H1 (cell line): Measurements from ENCODE around the gene TMEM191B. TPM values are rescaled to one million over a fixed set of nuclear protein-coding genes. Genes with fewer than 3 reads are reported as not detected.
"Not testable (repeated sequence)": the region's sequence is repeated elsewhere in the genome, so short reads cannot be mapped to it uniquely, and the experiment has no call there.

Experiments
- CTCF ChIA-PET: fragments of 300-600 bp; sonication (Branson Sonifier 250); formaldehyde crosslinking; loops from one replicate; lab custom pipeline; 2021; ENCODE audit not compliant: partially characterized antibody; lab: Charles Lee
- POLR2A ChIA-PET: fragments of 300-600 bp; sonication (Branson Sonifier 250); formaldehyde crosslinking; loops from one replicate; lab custom pipeline; 2021; ENCODE audit warnings: inconsistent platforms; ENCODE audit not compliant: partially characterized antibody; lab: Charles Lee
- DNase-seq, 2 experiments: peaks; one replicate each; pipeline versions ENCODE4 v3.0.0 to v3.0.0-alpha.2; 2010 to 2022; ENCODE audit warnings: low spot score in 2 of 2, low read depth in 1 of 2, mixed read lengths in 1 of 2
- FAIRE-seq: peaks from 2 replicates; lab custom pipeline; 2011; peaks lifted over from hg19 to GRCh38; lab: Jason Lieb, UNC
- H2AFZ ChIP-seq: 2 replicates; pipeline ENCODE4 v1.8.1; 2012; ENCODE audit warnings: low read length, inconsistent platforms
- H2AK5ac ChIP-seq: 2 replicates; pipeline ENCODE4 v1.6.1; 2013; ENCODE audit warnings: low read depth, low read length
- H2BK120ac ChIP-seq: replicated peaks from 2 replicates; pipeline ENCODE3; 2013; ENCODE audit warnings: low read depth, low read length, inconsistent platforms
- H2BK12ac ChIP-seq: 2 replicates; pipeline ENCODE4 v1.6.1; 2013; ENCODE audit warnings: low read depth, low read length
- H2BK15ac ChIP-seq: 2 replicates; pipeline ENCODE4 v1.6.1; 2013; ENCODE audit warnings: low read length
- H2BK20ac ChIP-seq: 2 replicates; pipeline ENCODE4 v1.6.1; 2013; ENCODE audit warnings: low read length
- H2BK5ac ChIP-seq: 2 replicates; pipeline ENCODE4 v1.6.1; 2013; ENCODE audit warnings: low read depth, low read length
- H3K14ac ChIP-seq: 2 replicates; pipeline ENCODE4 v1.6.1; 2013; ENCODE audit warnings: inconsistent platforms; ENCODE audit not compliant: insufficient read length
- H3K18ac ChIP-seq: 2 replicates; pipeline ENCODE4 v1.6.1; 2013; ENCODE audit warnings: low read length; ENCODE audit errors: extremely low read depth
- H3K23ac ChIP-seq: 2 replicates; pipeline ENCODE4 v1.6.1; 2013; ENCODE audit warnings: inconsistent platforms; ENCODE audit not compliant: insufficient read length
- H3K23me2 ChIP-seq: 2 replicates; pipeline ENCODE4 v1.6.1; 2013; ENCODE audit warnings: low read depth, low read length
- H3K27ac ChIP-seq: 2 replicates; pipeline ENCODE4 v1.6.1; 2011; ENCODE audit warnings: low read depth, low read length, inconsistent platforms
- H3K27me3 ChIP-seq, 4 experiments: replicated peaks in 1 of 4; 1 replicate in 1 of 4; 2 replicates in 3 of 4; pipeline versions ENCODE4 v1.6.1 to v1.8.1; 2011 to 2013; ENCODE audit warnings: low read length in 3 of 4, mild to moderate bottlenecking in 3 of 4, inconsistent platforms in 2 of 4, mixed read lengths in 2 of 4, moderate library complexity in 1 of 4; ENCODE audit not compliant: control insufficient read depth in 3 of 4, insufficient read depth in 3 of 4; ENCODE audit errors: extremely low read depth in 1 of 4
- H3K36me3 ChIP-seq, 4 experiments: 2 replicates each; pipeline versions ENCODE4 v1.6.1 to v1.8.1; 2011 to 2013; ENCODE audit warnings: mild to moderate bottlenecking in 4 of 4, low read length in 3 of 4, moderate library complexity in 2 of 4, control low read depth in 1 of 4, inconsistent platforms in 1 of 4; ENCODE audit not compliant: insufficient read depth in 4 of 4, control insufficient read depth in 2 of 4
- H3K4ac ChIP-seq: replicated peaks from 2 replicates; pipeline ENCODE3; 2013; ENCODE audit warnings: low read length, low read depth, mixed read lengths, inconsistent platforms; ENCODE audit not compliant: insufficient read length
- H3K4me1 ChIP-seq, 4 experiments: replicated peaks in 1 of 4; 1 replicate in 1 of 4; 2 replicates in 3 of 4; pipeline versions ENCODE4 v1.6.1 to v1.8.1; 2011 to 2013; ENCODE audit warnings: low read length in 3 of 4, inconsistent platforms in 2 of 4, mixed read lengths in 1 of 4; ENCODE audit not compliant: insufficient read depth in 4 of 4, control insufficient read depth in 3 of 4
- H3K4me2 ChIP-seq, 2 experiments: 2 replicates each; pipeline versions ENCODE4 v1.6.1 to v1.8.1; 2011 to 2013; ENCODE audit warnings: low read depth in 2 of 2, low read length in 2 of 2, control low read depth in 1 of 2, inconsistent platforms in 1 of 2, mild to moderate bottlenecking in 1 of 2; ENCODE audit not compliant: insufficient read depth in 1 of 2
- H3K4me3 ChIP-seq, 4 experiments: fragments of 200-600, 300-600 bp in 1 of 4; sonication (generic), shearing (Covaris generic), sonication (Bioruptor Twin) in 1 of 4; 2 replicates each; pipeline versions ENCODE4 v1.5.1 to v1.8.1; 2011 to 2016; ENCODE audit warnings: low read length in 4 of 4, low read depth in 3 of 4, control low read depth in 2 of 4, inconsistent platforms in 2 of 4, mild to moderate bottlenecking in 2 of 4, mixed read lengths in 1 of 4, moderate library complexity in 1 of 4; ENCODE audit not compliant: insufficient read depth in 2 of 4; ENCODE audit errors: extremely low read depth in 1 of 4
- H3K56ac ChIP-seq: replicated peaks from 2 replicates; pipeline ENCODE3; 2013; ENCODE audit warnings: low read depth, mild to moderate bottlenecking, mixed read lengths, low read length, inconsistent platforms; ENCODE audit not compliant: insufficient read length
- H3K79me1 ChIP-seq: 2 replicates; pipeline ENCODE4 v1.6.1; 2013; ENCODE audit warnings: low read depth, low read length, control low read depth
- H3K79me2 ChIP-seq, 2 experiments: 2 replicates each; pipeline versions ENCODE4 v1.6.1 to v1.8.1; 2012 to 2013; ENCODE audit warnings: low read length in 2 of 2, mild to moderate bottlenecking in 2 of 2, inconsistent platforms in 1 of 2; ENCODE audit not compliant: insufficient read depth in 2 of 2, control insufficient read depth in 1 of 2
- H3K9ac ChIP-seq, 4 experiments: replicated peaks in 1 of 4; 1 replicate in 1 of 4; 2 replicates in 3 of 4; pipeline versions ENCODE4 v1.6.1 to v1.8.1; 2011 to 2013; ENCODE audit warnings: low read depth in 3 of 4, low read length in 3 of 4, control low read depth in 2 of 4, mild to moderate bottlenecking in 2 of 4, moderate library complexity in 2 of 4, inconsistent platforms in 1 of 4; ENCODE audit errors: extremely low read depth in 1 of 4
- H3K9me3 ChIP-seq, 2 experiments: 2 replicates each; pipeline versions ENCODE4 v1.6.1 to v1.8.1; 2012 to 2013; ENCODE audit warnings: mild to moderate bottlenecking in 2 of 2, moderate library complexity in 2 of 2, control low read depth in 1 of 2, inconsistent platforms in 1 of 2, low read depth in 1 of 2, low read length in 1 of 2, mixed read lengths in 1 of 2; ENCODE audit not compliant: insufficient read depth in 2 of 2
- H4K20me1 ChIP-seq, 2 experiments: replicated peaks in 1 of 2; 2 replicates each; pipeline versions ENCODE3 to v1.8.1; 2011 to 2013; ENCODE audit warnings: inconsistent platforms in 2 of 2, low read length in 2 of 2, mild to moderate bottlenecking in 1 of 2; ENCODE audit not compliant: insufficient read depth in 2 of 2, control insufficient read depth in 1 of 2
- H4K5ac ChIP-seq: 2 replicates; pipeline ENCODE4 v1.6.1; 2013; ENCODE audit warnings: low read length, low read depth, mixed read lengths, inconsistent platforms; ENCODE audit not compliant: insufficient read length
- H4K8ac ChIP-seq: 2 replicates; pipeline ENCODE4 v1.8.0; 2013; ENCODE audit warnings: mild to moderate bottlenecking, moderate library complexity, low read length, inconsistent platforms; ENCODE audit not compliant: insufficient read depth; ENCODE audit errors: extremely low read depth
- H4K91ac ChIP-seq: replicated peaks from 2 replicates; pipeline ENCODE3; 2013; ENCODE audit warnings: low read length, mixed read lengths, inconsistent platforms; ENCODE audit not compliant: insufficient read length
- WGBS, 2 experiments: shearing (Covaris generic) in 1 of 2; methylation state at CpG; one replicate each; pipeline versions ENCODE4 v1.1.6 to v1.1.7; 2013 to 2015; ENCODE audit warnings: low lambda C conversion rate in 2 of 2, mixed read lengths in 2 of 2, inconsistent platforms in 1 of 2, low coverage in 1 of 2, missing lambda C conversion rate in 1 of 2; ENCODE audit not compliant: insufficient replicate concordance in 2 of 2, insufficient coverage in 1 of 2, insufficient read length in 1 of 2; ENCODE audit errors: extremely low coverage in 1 of 2, missing lambda C conversion rate in 1 of 2; 5-methylcytosine and 5-hydroxymethylcytosine counted together
- polyA plus RNA-seq, 7 experiments: library from polyadenylated mRNA; depleted of rRNA in 3 of 7; stranded (reverse) in 5 of 7; unstranded in 2 of 7; fragments of >200 nt in 5 of 7; fragments of 200-250 nt in 2 of 7; gene quantifications; 1 replicate in 5 of 7; 2 replicates in 1 of 7; 4 replicates in 1 of 7; pipeline versions ENCODE4 v1.2.1 to v1.2.3, GENCODE V29; 2011 to 2013; ENCODE audit warnings: missing spikeins in 2 of 7, mixed read lengths in 2 of 7
- total RNA-seq: library from RNA; stranded (reverse); fragmentation: NEBNext Ultra II Directional; extraction: Animal tissue kit (Norgen Biotek cat#: 25700); gene quantifications from 2 replicates; pipeline ENCODE4 v1.2.1, GENCODE V29; 2021

TMEM191B gene
- total and polyA plus RNA-seq, 2 of the 8 experiments (the other 6 are each of a cell fraction or from before 2014, with no cell fraction given), result 1.2 to 1.3 TPM

DNA sequence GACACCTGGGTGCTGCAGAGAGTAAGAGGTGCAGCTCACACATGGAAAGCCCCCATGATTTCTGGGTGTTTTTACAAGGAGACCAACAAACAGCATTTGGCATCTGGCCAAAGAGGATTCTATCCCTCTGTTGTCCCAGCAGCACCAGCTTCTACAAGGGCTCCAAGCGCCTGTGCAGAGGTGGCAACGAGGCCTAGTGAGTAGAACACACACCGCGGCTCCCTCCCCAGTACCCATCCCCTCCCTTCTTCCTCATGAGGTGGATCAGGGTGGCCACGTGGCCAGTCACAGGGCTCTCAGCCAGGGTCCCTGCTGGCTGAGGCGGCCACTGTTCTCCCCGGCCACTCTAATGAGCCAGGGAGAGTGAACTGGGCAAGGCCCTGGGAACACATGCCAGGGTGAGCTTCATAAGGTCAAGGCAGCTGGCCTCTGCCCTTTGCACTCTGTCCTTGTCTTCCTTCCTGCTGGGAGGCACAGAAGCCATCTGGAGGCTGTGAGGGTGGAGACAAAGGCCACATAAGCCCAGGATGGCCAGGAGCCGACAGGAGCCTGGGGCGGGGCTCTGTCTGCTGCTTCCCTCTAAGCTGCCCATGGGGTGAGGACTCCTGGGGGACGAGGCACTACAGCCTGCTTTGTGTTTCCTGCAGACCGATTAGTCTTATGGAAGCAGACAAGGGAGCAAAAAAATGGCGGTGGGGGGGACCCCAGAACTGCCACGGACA is 22.0 kb downstream of the TMEM191B start:
- WGBS, 2 experiments, result no CpG with 5 or more reads among the region's 13 CpGs

DNA sequence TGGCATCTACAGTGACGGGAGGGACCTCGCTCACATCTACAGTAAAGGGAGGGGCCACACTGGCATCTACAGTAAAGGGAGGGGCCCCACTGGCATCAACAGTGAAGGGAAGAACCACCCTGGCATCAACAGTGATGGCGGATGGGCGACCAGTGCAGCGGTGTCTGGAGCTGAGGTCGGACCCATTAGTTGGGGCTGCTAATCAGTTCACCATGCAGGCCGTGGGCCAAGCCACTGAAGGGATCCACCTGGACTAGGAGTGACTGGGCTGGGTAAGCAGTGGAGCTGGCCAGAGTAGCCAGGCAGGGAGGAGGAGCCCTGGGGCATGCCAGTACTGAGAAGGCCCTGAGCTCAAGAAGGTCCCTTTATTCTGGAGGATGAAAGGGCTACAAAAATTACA is 23.4 kb downstream of the TMEM191B start:
- H4K5ac ChIP-seq, H2BK12ac ChIP-seq, H3K79me1 ChIP-seq, H3K23ac ChIP-seq, H2BK120ac ChIP-seq, H2BK15ac ChIP-seq, H3K27me3 ChIP-seq, H2AK5ac ChIP-seq, H3K56ac ChIP-seq, H2BK5ac ChIP-seq, H3K9ac ChIP-seq, FAIRE-seq, H3K4me1 ChIP-seq, H3K79me2 ChIP-seq, H4K91ac ChIP-seq, H4K8ac ChIP-seq, H2BK20ac ChIP-seq, H3K36me3 ChIP-seq, POLR2A ChIA-PET, H3K4me2 ChIP-seq, H3K18ac ChIP-seq, CTCF ChIA-PET, H3K4me3 ChIP-seq, H4K20me1 ChIP-seq, H3K4ac ChIP-seq, H3K27ac ChIP-seq, DNase-seq, H3K23me2 ChIP-seq, H3K14ac ChIP-seq, H2AFZ ChIP-seq, H3K9me3 ChIP-seq: not testable (repeated sequence)
- WGBS, 2 experiments, result 95% methylated on average over 2 of the region's 7 CpGs; no CpG with 5 or more reads in 1 of the 2 experiments

More for the DNA sequence above, 22.0 kb downstream of the TMEM191B start:
- CTCF ChIA-PET, H2BK5ac ChIP-seq, H3K4me1 ChIP-seq, H3K4me3 ChIP-seq, H4K20me1 ChIP-seq, H3K4me2 ChIP-seq, H2BK120ac ChIP-seq, H3K36me3 ChIP-seq, H3K79me2 ChIP-seq, H4K8ac ChIP-seq, H2BK15ac ChIP-seq, POLR2A ChIA-PET, FAIRE-seq, H3K14ac ChIP-seq, H2AFZ ChIP-seq, H3K79me1 ChIP-seq, H4K91ac ChIP-seq, H3K9me3 ChIP-seq, H3K23ac ChIP-seq, H2BK12ac ChIP-seq, H3K27me3 ChIP-seq, H3K56ac ChIP-seq, H2BK20ac ChIP-seq, H3K9ac ChIP-seq, H2AK5ac ChIP-seq, H4K5ac ChIP-seq, H3K18ac ChIP-seq, H3K27ac ChIP-seq, H3K23me2 ChIP-seq, H3K4ac ChIP-seq, DNase-seq: not testable (repeated sequence)
